HL-60 (cell line): ENCODE data around the gene PLAC8.

Source experiments
- DNase-seq, 2 experiments: peaks; one replicate each; pipeline ENCODE4 v3.0.0-alpha.2; 2010 to 2020; ENCODE audit warnings: low read depth in 1 of 2, low spot score in 1 of 2
- H3K27ac ChIP-seq: fragments of 250-450 bp; sonication (Bioruptor Pico); replicated peaks from 2 replicates; pipeline ENCODE4 v1.5.1; 2020; ENCODE audit warnings: mild to moderate bottlenecking, moderate library complexity
- H3K27me3 ChIP-seq: fragments of 250-450 bp; sonication (Bioruptor Pico); 2 replicates; pipeline ENCODE4 v1.5.1; 2021; ENCODE audit warnings: mild to moderate bottlenecking, moderate library complexity; ENCODE audit not compliant: insufficient read depth, poor library complexity, severe bottlenecking
- H3K4me3 ChIP-seq: replicated peaks from 2 replicates; pipeline ENCODE4 v1.5.1; 2011; ENCODE audit warnings: mild to moderate bottlenecking, control low read depth, low read length; ENCODE audit not compliant: insufficient read depth
- GABPA ChIP-seq: IDR thresholded peaks from 2 replicates; pipeline ENCODE4 v1.6.1; 2012; ENCODE audit warnings: low read depth
- POLR2AphosphoS5 ChIP-seq: IDR thresholded peaks from 2 replicates; pipeline ENCODE4 v1.6.1; 2012; ENCODE audit warnings: low read depth
- SPI1 ChIP-seq: IDR thresholded peaks from 2 replicates; pipeline ENCODE4 v1.6.1; 2012; ENCODE audit warnings: low read depth, mild to moderate bottlenecking, borderline replicate concordance
- TF ChIP-seq, protein P1 (sequence below): IDR thresholded peaks from one replicate; pipeline ENCODE4 v1.5.1; 2011; ENCODE audit warnings: low read length, control low read depth, inconsistent platforms; ENCODE audit not compliant: insufficient read depth
- TF ChIP-seq, protein P2 (sequence below): IDR thresholded peaks from 2 replicates; pipeline ENCODE4 v1.6.1; 2012; ENCODE audit warnings: low read depth; ENCODE audit not compliant: insufficient replicate concordance

PLAC8 gene

DNA sequence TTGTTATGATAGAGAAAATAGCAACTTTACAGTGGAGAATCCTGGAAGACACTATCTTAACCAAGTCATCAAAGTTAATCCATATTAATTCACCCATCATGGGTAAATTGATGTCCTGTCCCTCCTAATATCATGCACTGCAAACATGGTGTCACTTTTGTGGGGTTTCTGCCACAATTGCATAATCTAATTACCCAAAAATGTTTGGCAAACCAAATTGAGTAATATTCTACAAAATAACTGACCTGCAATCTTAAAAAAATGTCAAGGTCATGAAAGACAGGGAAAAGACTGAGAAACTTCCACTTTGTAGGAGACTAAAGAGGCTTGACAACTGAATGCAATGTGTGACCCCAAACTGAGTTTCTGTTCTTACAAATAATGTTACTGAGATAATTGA lies 37.1 kb upstream of the PLAC8 start:
- Histone ChIP-seq H3K4me3 (no peak overlapping the region), H3K27ac (peak overlapping the region; percentile 39), H3K27me3 (no peaks in the 10 kb centered on the region)
- TF ChIP-seq, protein P1, sequence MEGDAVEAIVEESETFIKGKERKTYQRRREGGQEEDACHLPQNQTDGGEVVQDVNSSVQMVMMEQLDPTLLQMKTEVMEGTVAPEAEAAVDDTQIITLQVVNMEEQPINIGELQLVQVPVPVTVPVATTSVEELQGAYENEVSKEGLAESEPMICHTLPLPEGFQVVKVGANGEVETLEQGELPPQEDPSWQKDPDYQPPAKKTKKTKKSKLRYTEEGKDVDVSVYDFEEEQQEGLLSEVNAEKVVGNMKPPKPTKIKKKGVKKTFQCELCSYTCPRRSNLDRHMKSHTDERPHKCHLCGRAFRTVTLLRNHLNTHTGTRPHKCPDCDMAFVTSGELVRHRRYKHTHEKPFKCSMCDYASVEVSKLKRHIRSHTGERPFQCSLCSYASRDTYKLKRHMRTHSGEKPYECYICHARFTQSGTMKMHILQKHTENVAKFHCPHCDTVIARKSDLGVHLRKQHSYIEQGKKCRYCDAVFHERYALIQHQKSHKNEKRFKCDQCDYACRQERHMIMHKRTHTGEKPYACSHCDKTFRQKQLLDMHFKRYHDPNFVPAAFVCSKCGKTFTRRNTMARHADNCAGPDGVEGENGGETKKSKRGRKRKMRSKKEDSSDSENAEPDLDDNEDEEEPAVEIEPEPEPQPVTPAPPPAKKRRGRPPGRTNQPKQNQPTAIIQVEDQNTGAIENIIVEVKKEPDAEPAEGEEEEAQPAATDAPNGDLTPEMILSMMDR: no peak
- no peak for TF ChIP-seq POLR2AphosphoS5
- TF ChIP-seq SPI1: no peak
- TF ChIP-seq GABPA: no peak
- TF ChIP-seq, protein P2, sequence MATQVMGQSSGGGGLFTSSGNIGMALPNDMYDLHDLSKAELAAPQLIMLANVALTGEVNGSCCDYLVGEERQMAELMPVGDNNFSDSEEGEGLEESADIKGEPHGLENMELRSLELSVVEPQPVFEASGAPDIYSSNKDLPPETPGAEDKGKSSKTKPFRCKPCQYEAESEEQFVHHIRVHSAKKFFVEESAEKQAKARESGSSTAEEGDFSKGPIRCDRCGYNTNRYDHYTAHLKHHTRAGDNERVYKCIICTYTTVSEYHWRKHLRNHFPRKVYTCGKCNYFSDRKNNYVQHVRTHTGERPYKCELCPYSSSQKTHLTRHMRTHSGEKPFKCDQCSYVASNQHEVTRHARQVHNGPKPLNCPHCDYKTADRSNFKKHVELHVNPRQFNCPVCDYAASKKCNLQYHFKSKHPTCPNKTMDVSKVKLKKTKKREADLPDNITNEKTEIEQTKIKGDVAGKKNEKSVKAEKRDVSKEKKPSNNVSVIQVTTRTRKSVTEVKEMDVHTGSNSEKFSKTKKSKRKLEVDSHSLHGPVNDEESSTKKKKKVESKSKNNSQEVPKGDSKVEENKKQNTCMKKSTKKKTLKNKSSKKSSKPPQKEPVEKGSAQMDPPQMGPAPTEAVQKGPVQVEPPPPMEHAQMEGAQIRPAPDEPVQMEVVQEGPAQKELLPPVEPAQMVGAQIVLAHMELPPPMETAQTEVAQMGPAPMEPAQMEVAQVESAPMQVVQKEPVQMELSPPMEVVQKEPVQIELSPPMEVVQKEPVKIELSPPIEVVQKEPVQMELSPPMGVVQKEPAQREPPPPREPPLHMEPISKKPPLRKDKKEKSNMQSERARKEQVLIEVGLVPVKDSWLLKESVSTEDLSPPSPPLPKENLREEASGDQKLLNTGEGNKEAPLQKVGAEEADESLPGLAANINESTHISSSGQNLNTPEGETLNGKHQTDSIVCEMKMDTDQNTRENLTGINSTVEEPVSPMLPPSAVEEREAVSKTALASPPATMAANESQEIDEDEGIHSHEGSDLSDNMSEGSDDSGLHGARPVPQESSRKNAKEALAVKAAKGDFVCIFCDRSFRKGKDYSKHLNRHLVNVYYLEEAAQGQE: no peak
- peak; percentile 25 to 82 for DNase-seq

DNA sequence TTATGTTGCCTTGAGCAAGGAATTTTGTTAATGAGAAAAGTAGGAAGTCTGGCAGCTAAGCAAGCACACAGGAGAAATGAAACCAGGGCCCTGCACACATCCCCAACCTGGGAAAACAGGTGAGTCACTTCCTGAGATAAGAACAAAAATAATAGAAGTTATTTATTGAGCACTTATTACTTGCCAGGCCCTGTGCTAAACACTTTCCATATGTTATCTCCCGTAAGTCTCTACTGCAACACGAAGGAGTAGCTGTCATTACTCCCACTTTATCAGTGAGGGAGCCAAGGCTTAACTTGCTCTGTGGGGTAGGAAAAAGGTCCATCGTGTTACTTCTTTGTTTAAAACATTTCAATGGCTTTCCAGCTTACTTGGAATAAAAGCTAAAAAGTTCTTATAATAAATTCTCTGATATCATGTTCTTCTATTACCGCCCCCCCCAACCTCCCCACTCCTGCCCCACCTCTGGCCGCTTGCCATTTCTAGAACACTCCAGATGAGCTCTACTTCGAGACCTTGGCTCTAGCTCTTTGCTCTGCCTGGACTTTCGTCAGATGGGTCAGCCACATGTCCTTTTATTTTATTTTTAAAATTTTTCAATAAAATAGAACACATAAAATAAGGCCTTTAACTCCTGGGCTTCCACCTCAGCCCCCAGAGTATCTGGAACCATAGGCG lies 36.3 kb upstream of the PLAC8 start:
- no peak for DNase-seq
- H3K4me3 ChIP-seq: no peak overlapping the region
- TF ChIP-seq GABPA (no peak), SPI1 (no peak), POLR2AphosphoS5 (no peak)
- TF ChIP-seq, protein P1: no peak
- TF ChIP-seq, protein P2: no peak
- peak overlapping the region; percentile 39 for H3K27ac ChIP-seq
- H3K27me3 ChIP-seq: no peaks in the 10 kb centered on the region

DNA sequence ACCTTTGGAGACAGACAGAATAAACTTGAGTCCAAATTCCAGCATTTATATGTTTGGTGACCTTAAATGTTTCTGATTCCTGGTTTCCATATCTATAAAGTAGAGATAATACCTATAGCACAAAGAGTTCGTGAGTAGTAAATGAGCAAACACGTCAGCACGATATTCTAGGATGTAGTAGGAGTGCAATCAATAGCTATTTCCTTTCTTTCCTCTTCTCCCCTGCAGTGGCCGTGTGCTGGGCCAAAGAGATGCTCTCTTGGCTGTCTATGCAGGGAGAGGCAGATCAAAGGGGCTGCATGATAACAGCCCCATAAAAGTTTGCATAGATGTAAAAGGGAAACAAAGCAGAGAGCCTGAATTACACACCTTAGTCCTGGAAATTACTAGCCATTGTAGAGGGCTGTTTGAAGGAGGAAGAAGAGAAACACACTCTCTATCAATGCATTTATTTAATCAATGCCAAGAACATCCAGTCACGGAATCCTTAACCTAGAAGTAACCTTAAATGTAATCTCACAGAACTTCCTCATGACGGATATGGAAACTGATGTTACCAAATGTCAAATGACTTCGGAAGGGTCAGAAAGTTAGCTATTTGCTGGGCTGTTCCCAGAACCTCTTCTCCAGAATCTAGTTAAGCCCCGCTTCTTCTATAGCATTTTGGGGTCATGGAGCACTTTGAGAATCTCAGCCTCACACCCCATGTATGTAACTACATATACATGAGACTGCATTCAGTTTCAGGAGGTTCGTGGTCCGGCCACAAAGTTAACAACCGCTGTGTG lies 35.5 kb upstream of the PLAC8 start:
- no peak overlapping the region for H3K4me3 ChIP-seq
- peak in 1 of 2 experiments; percentile 33 for DNase-seq
- TF ChIP-seq, protein P1: no peak
- TF ChIP-seq GABPA (no peak), SPI1 (no peak), POLR2AphosphoS5 (no peak)
- TF ChIP-seq, protein P2: no peak
- H3K27me3 ChIP-seq: no peaks in the 10 kb centered on the region
- H3K27ac ChIP-seq: no peak overlapping the region; the same call in 1 of the 2 replicates
